NCI-H446 (cell line): ENCODE results near the gene EEF2K.
"Not testable (repeated sequence)": the region's sequence is repeated elsewhere in the genome, so short reads cannot be mapped to it uniquely, and the experiment has no call there.

Experiments used
- DNase-seq, 2 experiments: peaks; one replicate each; lab custom pipeline; 2025; lab: John Stamatoyannopoulos, UW

EEF2K gene

DNA sequence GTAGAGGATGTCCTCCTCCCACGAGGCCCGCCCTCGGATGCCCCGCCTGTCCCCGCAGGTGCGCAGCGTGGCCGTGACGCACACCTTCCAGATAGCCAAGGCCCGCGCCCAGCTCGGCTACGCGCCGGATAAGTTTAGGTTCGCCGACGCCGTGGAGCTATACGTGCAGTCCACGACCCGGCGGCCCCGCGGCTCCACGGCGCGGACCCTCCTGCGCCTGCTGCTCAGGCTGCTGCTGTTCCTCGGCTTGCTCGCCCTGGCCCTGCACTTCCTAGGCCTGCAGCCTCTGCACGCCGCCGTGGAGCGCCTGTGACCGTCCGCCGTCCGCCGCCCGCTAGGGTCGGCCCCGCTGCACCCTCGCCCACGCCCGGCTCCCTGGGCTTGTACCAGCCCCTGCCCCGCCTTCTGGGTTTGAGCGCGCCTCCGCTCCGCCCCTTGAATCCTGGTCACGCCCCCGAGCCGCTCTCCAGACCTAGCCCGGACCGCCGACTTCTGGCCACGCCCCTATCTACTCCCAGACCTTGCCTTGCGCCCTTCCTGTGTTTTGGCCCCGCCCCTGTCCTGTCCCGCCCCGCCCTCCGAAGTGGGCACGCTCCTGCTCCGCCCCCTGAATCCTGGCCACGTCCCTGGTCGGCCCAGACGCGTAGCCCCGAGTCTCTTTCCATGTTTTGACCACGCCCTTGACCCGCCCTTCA is 15.8 kb upstream of the EEF2K start:
- peak in 1 of 2 experiments; percentile 100 for DNase-seq

DNA sequence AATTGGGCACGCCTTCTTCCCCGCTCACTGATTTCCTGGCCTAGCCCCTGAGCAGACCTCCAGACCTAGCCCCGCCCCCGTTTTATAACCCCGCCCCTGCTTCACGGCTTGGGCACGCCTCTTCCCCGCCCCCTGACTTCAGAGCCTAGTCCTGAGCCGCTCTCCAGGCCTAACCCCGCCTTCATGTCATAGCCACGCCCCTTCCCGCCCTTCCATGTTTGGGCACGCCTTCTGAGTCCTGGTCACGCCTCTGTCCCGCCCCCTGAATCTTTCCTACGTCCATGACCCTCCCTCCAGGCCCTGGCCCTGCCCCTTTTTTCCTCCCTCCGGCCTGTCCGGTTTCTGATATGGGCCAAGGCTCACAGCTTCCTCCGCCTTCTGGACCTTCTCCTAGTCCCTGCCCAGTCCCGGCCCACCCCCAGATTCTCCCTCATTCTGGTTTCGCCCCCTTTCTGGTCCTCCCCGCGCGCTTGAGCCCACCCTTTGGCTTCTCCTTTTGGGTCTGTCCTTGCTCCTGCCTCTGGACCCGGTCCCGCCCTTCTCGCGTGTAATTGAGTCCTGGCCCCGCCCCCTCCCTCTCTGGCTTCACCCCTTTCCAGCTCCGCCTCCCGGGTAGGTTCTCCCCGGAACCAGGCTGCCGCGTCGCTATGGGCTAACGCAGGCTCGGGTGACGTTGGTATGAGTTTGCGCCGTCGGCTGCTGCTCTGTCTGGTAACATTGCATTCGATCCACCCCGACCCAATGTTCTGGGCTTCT is 15.1 kb upstream of the EEF2K start:
- peak; percentile 98 to 100 for DNase-seq

DNA sequence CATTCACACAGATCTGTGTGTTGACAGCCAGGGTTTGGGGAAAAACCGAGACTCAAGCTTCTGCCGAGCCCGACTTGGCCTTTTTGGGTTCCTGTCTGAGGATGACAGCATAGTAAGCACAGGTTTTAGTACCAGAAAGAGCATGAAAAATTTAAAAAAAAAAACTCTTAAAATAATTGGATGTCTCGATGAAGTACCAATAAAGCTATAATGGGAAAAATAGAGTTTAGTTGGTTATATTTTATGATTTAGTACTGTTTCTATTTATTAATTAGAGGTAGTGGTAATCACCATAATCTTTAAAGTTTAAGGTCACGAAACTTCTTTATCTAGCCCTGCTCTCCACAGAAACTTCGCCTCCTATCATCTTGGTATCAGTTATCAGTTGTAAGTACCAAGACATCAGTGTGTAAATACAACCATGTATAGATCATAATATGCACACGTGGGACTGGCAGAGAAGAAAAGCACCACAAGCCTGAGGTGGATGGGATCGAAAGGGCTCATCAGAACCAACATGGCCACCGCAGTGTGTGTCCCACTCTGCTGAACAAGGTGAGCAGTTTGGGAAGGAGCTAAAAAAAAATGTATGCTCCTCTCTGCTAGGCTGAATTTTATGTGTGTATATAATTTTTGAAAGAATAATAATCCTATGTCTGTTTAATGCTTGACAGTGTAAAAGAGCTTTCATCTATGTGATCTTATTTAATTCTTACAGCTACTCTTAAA is 14.4 kb upstream of the EEF2K start:
- DNase-seq, result peak in 1 of 2 experiments; percentile 29

DNA sequence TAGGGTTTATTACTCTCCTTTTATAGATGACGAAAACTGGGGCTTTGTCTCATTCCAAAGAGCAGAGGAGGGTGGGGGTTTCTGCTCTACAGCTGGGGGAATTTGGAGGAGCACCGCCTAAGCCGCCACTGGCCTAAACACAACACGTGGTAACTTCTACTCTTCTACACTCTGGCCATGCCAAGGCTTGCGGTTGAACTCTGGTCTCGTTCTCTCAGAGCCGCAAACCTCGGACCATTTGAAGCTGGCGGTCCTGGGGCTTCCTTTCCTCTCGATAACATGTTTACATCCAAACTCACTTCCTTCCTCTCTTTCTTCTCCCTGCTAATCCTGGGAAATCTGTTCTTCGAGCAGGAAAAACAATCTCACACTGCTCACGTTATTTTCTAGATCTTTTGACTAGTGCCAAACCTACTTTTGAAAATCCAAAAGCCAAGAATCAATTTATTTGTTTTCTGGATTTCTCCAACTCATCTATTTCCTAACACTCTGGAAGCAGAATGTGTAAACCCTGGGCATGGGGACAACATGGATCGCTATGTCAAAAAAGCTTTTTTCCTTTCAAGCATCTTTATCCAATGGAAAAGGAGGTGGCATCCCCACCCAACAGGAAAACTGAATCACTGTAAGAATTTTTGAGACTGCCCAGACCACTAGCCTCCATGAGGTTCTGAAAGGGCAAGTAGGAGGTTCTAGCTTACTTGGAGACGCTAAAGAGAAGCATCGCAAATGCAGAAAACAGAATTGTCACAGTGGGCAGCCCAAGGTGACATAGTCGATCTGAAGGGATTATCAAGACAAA is 13.6 kb upstream of the EEF2K start:
- peak in 1 of 2 experiments; percentile 60 for DNase-seq

DNA sequence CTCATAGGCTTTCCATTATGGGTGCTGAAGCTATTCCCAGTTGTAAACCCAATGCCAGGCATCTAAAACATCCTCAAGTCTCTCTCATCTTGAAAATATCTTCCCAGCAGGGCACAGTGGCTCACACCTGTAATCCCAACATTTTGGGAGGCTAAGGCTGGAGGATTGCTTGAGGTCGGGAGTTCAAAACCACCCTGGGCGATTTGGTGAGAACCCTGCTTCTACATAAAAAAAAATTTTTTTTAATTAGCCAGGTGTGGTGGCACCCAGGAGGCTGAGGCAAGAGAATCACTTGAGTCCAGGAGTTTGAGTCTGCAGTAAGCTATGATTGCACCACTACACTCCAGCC is 13.0 kb upstream of the EEF2K start:
- no peak for DNase-seq

DNA sequence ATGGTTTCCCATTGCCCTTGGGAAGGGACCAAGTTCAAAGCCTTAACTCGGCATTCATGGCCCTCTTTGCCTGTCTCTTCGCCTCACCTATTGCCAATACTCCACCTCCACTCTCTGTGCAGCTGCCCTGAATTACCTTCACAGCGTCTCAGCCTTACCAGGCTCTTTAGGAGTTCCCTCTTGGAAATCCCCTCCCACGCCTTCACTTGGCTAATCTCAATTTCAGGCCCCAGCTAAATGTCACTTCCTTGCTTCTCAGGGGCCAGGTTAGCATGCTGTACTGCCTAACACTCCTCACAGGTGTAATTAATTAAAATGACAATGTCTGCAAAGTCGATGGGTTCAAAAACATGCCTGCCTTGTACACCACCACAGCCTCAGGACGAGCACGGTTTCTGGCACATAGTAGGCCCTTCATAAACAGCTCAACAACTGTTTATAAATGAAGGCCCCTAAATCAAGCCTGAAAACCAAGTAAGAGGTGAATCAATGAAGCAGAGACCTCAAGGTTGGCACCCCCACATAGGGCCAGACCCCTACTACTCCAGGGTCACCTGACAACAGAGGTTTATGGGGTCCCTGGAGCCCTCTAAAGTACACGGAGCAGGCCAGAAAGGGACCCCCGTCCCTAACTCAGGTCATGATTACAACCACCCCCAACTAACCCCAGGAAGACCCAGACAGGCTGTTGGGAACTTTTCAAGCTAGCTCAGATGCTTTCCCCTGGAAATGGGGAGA is 11.2 kb upstream of the EEF2K start:
- DNase-seq, result no peak

DNA sequence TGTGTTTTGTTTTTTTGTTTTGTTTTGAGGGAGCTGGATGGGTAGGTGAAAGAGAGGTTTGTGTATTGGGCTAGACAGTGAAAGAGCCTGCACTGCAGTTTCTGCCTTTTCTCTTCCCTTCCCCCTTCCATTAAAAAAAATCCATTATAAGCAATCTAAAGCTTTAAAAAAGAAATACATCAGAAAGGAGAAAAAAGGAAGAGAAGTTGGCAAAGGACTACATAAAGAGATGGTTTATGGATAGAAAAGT is 10.7 kb upstream of the EEF2K start:
- DNase-seq, result no peak

DNA sequence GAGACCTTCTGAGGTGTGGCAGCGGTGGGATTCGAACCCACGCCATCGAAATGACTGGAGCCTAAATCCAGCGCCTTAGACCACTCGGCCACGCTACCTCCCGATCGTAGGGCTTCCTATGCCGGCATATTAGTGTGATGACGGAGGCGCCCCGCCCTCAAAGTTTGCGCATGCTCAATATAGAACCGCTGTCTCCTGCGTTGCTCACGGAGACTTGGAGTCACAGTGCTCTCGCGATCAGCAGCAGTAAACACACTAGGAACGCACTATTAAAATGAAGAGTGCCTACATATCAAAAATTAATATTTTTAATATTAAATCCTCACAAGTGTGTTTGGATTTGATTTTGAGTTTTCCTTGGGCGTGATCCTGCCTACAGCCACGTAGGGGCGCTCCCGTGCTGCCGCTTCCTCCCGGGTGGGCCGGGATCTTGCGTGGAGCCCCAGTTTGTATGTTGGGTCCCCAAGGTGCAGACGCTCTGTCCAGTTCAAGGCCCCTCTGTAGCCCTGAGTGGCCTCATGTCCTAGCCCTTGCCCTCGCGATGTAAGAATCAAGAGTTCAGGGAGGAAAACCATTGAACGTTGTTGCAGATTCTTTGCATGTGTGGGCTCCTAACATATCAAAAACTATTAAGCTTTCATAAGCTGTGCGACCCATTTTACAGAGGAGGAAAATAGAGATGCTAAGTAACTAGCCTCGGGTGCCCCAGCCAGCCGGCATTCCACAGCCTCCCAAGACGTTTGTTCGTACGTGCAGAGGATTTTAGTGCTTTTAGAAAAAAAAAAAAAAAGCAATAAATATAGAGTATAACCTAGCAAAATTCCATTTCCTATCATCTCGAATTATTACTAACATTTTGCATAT is 10.2 kb upstream of the EEF2K start:
- DNase-seq, result peak; percentile 93

DNA sequence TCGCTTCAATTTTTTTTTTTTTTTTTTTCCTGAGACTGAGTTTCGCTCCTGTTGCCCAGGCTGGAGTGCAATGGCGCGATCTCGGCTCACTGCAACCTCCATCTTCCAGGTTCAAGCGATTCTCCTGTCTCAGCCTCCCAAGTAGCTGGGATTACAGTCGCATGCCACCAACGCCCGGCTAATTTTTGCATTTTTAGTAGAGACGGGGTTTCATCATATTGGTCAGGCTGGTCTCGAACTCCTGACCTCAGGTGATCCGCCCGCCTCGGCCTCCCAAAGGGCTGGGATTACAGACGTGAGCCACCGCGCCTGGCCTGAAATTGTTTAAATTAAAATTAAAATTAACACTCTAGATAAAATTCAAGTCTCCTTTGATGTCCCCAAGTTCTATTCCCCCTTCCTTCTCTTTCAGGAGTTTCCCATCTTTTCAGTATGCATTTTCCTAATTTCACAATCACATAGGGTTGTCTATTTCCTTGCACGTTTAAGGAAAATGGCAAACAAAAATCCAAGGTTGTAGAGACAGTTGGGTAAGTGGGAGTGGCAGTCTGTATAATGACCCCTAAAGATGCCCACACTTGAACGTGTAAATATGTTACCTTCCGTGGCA is 9.4 kb upstream of the EEF2K start:
- DNase-seq, result not testable (repeated sequence)

DNA sequence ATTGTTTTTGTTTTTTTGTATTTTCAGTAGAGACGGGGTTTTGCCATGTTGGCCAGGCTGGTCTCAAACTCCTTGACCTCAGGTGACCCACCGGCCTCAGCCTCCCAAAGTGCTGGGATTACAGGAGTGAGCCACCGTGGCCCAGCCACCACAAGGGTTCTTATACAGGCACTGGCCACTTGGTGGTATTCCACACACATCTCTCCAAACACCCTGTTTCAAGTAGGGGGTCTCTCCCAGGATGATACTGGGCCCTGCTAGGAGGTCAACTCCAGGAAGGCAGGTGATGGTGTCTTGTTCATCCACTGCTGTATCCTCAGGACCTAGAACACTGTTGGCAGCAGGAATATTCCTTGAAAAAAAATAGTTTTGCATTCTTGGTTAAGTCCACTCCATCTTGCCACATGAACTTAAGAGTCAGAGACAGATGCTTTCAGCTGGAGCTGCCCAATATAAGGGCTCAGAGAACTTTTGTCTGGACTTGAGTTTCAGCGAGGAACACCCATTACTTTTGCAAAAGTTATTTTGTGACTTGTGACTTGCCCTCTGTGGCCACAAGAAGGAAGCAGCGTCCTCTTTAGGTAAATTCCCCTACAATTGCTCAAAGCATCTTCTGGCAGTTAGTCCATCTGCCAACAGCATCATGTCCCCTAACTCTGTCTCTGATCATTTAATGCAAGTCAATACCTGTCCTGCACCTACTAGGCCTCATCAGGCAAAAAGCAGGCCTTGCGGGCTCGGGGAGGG is 7.4 kb upstream of the EEF2K start:
- DNase-seq, result no peak

DNA sequence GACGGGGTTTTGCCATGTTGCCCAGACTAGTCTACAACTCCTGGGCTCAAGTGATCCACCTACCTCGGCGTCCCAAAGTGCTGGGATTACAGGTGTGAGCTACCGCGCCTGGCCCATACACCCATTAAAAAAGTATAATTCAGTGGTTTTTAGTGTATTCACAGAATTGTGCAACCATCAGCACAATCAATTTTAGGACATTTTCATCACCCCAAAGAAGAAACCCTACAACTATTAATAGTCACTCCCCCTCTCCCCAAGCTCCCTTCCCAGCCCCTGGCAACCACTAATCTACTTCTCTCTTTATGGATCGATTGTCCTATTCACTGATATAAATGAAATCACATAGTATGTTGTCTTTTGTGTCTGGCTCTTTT is 3.8 kb upstream of the EEF2K start:
- DNase-seq, result no peak

DNA sequence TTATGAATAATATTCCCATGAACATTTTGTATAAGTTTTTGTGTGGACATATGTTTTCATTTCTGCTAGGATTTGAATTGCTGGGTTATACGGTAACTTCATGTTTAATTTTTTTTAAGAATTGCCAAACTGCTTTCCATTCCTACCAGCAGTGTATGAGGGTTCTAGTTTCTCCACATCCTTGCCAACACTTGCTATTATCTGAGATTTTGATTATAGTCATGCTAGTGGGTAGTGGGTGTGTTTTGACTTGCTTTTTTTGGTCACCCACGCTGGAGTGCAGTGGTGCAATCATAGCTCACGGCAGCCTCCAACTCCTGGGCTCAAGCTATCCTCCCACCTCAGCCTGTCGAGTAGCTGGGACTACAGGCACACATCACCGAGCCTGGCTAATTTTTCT is 3.0 kb upstream of the EEF2K start:
- no peak for DNase-seq

DNA sequence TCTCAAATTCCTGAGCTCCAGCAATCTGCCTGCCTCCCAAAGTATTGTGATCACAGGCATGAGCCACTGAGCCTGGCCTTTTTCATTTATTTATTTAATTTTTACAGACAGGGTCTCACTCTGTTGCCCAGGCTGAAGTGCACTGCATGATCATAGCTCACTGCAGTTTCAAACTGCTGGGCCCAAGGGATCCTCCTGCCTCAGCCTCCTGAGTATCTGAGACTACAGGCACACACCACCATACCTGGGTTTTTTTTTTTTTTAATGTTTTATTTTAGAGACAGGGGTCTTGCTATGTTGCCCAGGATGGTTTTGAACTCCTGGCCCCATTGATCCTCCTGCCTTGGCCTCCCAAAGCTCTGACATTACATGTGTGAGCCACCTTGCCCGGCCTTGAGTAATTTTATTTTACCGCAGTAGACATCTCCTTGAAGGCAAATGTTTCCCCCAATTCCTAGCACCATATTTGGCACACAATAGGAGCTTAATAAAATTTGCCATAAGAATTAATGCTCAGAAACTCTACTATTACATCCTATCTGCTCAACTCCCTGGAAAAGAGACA is 1.9 kb upstream of the EEF2K start:
- no peak for DNase-seq

DNA sequence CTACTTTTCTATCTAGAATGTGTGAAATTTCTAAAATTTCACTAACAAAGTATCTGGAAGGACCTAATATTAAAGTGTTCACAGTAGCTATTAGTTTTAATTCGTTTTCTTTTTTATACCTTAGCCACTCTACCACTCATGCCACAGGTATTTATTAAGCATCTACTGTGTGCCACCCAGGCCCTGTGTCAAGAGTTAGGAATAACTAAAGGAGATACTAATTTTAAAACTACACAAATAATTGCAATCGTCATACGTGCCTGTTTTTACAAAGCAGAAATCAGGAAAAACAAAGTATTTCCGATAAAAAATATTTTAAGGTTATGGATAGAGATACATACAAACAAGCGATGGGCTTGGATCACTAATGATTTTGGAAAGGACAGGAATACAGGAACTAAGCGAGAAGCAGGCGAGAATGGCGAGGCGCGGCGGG is 483 bp upstream of the EEF2K start:
- DNase-seq, result no peak

DNA sequence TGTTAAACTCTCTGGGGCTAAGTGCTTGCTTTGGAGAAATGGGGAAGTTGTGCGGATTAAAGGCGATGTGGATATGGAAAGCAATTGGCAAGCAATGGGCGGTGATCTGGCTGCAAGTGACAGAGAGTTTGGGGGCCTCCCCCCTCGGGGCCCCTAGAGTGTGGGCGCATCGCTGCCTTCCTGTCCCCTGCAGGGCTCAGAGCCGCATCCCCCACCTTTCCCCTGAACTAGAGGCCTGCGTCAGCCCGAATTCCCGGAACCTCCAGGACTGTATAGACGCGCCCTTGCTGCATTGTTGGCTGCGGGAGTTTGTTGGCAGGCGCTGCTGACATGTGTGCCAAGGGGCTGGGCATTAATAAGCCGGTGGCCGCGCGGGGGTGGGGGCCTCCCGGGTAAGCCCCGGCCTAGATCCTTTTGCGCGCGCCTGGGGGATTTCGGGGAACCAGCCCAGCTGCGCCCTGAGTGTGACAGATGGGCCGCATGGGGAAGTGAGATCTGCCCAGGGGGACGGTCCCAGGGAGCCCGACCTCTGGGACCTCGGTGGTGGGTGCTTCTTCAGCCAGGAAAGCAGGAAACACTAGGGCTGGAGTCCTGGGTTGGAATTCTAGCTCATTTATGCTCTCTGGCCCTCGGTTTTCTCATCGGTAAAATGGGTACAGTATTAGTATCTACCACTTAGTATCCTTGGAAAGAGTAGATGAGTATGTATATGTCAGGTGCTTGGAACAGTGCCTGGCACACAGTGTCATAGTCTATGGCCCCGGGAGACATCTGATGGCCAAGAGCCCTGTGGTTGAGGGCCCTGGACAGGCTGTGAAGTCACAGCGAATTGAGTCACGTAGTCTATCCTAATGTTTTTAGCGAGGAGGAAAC is 1.0 kb downstream of the EEF2K start:
- peak; percentile 51 to 81 for DNase-seq

DNA sequence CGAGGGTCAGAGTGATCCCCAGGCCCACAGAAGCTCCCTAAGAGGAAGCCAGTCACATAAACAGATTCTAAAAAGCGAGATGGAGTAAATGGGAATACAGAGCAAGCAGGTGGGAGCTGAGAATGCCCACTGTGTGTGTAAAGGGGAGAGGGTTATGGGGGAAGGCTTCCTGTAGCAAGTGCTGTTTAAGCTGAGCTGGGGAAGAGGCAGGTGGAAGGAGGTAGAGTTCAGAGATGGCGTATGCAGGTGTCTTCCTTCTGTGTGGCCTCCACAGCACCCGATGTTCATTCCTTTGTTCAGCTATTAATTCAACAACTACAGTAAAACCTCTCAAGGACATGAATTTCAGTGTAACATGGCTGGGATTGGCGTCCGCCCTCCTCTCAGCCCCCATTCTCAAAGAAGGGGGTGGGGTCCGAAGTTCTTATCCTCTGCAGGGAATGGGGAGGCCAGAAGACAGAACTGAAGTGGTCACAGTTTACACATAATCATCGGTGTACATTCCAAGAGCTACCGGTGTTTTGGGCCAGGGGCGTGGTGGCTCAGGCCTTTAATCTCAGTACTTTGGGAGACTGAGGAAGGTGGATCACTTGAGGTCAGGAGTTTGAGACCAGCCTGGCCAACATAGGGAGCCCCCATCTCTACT is 1.8 kb downstream of the EEF2K start:
- no peak for DNase-seq

DNA sequence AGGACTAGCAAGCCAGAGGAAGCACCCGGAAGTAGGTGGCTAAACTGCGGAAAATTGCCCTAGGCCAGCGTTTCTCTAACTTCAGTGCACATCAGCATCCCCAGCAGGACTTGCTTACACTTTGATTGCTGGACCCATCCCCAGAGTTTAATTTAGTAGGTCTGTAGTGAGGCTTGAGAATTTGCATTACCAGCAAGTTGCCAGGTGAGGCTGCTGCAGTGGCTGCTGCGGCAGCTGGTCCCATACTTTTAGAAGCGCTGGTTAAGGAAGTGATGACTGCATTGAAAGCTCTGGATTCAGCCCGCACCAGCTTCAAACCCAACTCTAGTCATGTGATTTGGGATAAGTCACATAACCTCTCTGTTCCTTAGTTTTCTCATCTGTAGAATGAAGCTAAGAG is 4.2 kb downstream of the EEF2K start:
- DNase-seq, result no peak

DNA sequence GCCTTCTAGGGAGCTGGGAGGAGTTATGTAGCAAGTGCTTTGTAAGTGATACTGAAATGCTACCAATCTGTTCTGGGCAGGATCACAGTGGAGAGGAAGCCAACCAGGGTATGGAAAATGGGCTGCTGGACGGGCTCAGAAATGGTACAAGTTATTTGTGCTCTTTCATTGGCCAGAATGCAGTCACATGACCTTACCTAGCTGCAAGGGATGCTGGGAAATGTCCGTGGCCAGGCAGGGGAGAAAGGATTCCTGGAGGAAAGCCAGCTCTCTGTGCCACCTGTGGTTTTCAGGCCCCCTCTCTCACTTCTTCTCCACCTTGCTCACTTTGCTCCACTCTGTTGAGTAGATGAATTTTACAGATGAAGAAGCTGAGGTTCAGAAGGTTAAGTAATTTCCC is 4.8 kb downstream of the EEF2K start:
- no peak for DNase-seq
